ENCODE measurements around the gene KREMEN1.
"Not testable (repeated sequence)": the region's sequence is repeated elsewhere in the genome, so short reads cannot be mapped to it uniquely, and the experiment has no call there.

The KREMEN1 gene

GRCh38 chr22:29108137-29108536 is 35.3 kb downstream of the KREMEN1 start:
- DNase-seq: no peak

GRCh38 chr22:29109822-29110221 is 37.0 kb downstream of the KREMEN1 start:
- no peak for DNase-seq

GRCh38 chr22:29110946-29111345 is 38.1 kb downstream of the KREMEN1 start:
- no peak for DNase-seq

GRCh38 chr22:29112121-29112520 is 39.3 kb downstream of the KREMEN1 start:
- DNase-seq: no peak

- no peak for DNase-seq
Measured at GRCh38 chr22:29112681-29113080, 39.8 kb downstream of the KREMEN1 start.

GRCh38 chr22:29113319-29113718 is 40.5 kb downstream of the KREMEN1 start:
- no peak for DNase-seq

- no peak for DNase-seq
Measured at GRCh38 chr22:29114392-29114791, 41.6 kb downstream of the KREMEN1 start.

GRCh38 chr22:29115682-29116288 is 43.0 kb downstream of the KREMEN1 start:
- DNase-seq: no peak

GRCh38 chr22:29116397-29117123 is 43.7 kb downstream of the KREMEN1 start:
- no peak for DNase-seq

- no peak for DNase-seq
Measured at GRCh38 chr22:29117799-29118477, 45.1 kb downstream of the KREMEN1 start.

- DNase-seq: not testable (repeated sequence)
Measured at GRCh38 chr22:29120098-29120912, 47.5 kb downstream of the KREMEN1 start.

GRCh38 chr22:29121124-29121523 is 48.3 kb downstream of the KREMEN1 start:
- no peak for DNase-seq

GRCh38 chr22:29122041-29122440 is 49.2 kb downstream of the KREMEN1 start:
- no peak for DNase-seq

GRCh38 chr22:29124777-29125442 is 52.1 kb downstream of the KREMEN1 start:
- no peak for DNase-seq

GRCh38 chr22:29125443-29125778 is 52.6 kb downstream of the KREMEN1 start:
- no peak for DNase-seq

GRCh38 chr22:29125844-29126243 is 53.0 kb downstream of the KREMEN1 start:
- DNase-seq: no peak

GRCh38 chr22:29126670-29127395 is 54.0 kb downstream of the KREMEN1 start:
- no peak for DNase-seq

- no peak for DNase-seq
Measured at GRCh38 chr22:29128891-29129807, 56.3 kb downstream of the KREMEN1 start.

- no peak for DNase-seq
Measured at GRCh38 chr22:29129808-29130140, 56.9 kb downstream of the KREMEN1 start.

GRCh38 chr22:29130476-29130875 is 57.6 kb downstream of the KREMEN1 start:
- DNase-seq: no peak

GRCh38 chr22:29133603-29134133 is 60.8 kb downstream of the KREMEN1 start:
- DNase-seq: no peak
